GM12878 (cell line): Measurements from ENCODE around the gene ATXN1. TPM values are rescaled to one million over a fixed set of nuclear protein-coding genes. Genes with fewer than 3 reads are reported as not detected.

ENCODE experiments used
- ATAC-seq: fragments of 200-7000 bp; cut with Tn5 transposase; 3 replicates; pipeline ENCODE4 v1.9.1; 2020; ENCODE audit warnings: mild to moderate bottlenecking, moderate library complexity
- BruUV-seq: library from RNA; stranded (reverse); fragments of 400-500 nt; replicated peaks from 2 replicates; lab custom pipeline; 2021; lab: Mats Ljungman, UMichigan
- CTCF ChIA-PET: fragments of 300-600 bp; sonication (Branson Sonifier 250); formaldehyde crosslinking; extraction: SDS; loops from one replicate; lab custom pipeline; 2021; ENCODE audit warnings: inconsistent platforms; lab: Yijun Ruan, JAX
- POLR2A ChIA-PET: fragments of 350-600 bp; formaldehyde crosslinking; extraction: SDS; loops from one replicate; lab custom pipeline; 2021; ENCODE audit warnings: inconsistent platforms; lab: Charles Lee
- RAD21 ChIA-PET: fragments of 300-600 bp; sonication (Branson Sonifier 250); formaldehyde crosslinking; loops from one replicate; lab custom pipeline; 2023; ENCODE audit warnings: antibody characterized with exemption; ENCODE audit not compliant: unreplicated experiment; lab: Charles Lee
- SMC1A ChIA-PET: fragments of 300-600 bp; sonication (Branson Sonifier 250); formaldehyde crosslinking; loops from one replicate; lab custom pipeline; 2023; ENCODE audit not compliant: unreplicated experiment, uncharacterized antibody; lab: Charles Lee
- DNase-seq: peaks from one replicate; pipeline ENCODE4 v3.0.0-alpha.2; 2011; ENCODE audit warnings: low read depth, low spot score
- FAIRE-seq: peaks from 3 replicates; lab custom pipeline; 2011; peaks lifted over from hg19 to GRCh38; lab: Jason Lieb, UNC
- H2AFZ ChIP-seq: 2 replicates; pipeline ENCODE4 v1.6.0; 2011; ENCODE audit warnings: low read depth, low read length, control low read depth; ENCODE audit not compliant: control insufficient read depth
- H3K27ac ChIP-seq: 2 replicates; pipeline ENCODE4 v1.5.1; 2011; ENCODE audit warnings: control low read depth; ENCODE audit not compliant: control insufficient read depth, insufficient read depth
- H3K27me3 ChIP-seq, 2 experiments: replicated peaks in 1 of 2; 2 replicates each; pipeline versions ENCODE4 v1.6.0 to v1.6.1; 2011; ENCODE audit warnings: low read length in 1 of 2; ENCODE audit not compliant: control insufficient read depth in 2 of 2, insufficient read depth in 2 of 2
- H3K36me3 ChIP-seq, 2 experiments: 2 replicates each; pipeline ENCODE4 v1.5.1; 2011; ENCODE audit warnings: low read length in 1 of 2; ENCODE audit not compliant: control insufficient read depth in 2 of 2, insufficient read depth in 2 of 2
- H3K4me1 ChIP-seq: 2 replicates; pipeline ENCODE4 v1.6.1; 2011; ENCODE audit warnings: mild to moderate bottlenecking, low read length, moderate library complexity, mixed read lengths; ENCODE audit not compliant: control insufficient read depth, insufficient read depth
- H3K4me2 ChIP-seq: 2 replicates; pipeline ENCODE4 v1.6.0; 2011; ENCODE audit warnings: control low read depth; ENCODE audit not compliant: control insufficient read depth, insufficient read depth
- H3K4me3 ChIP-seq: fragments of 200-600 bp; sonication (generic); 2 replicates; pipeline ENCODE4 v1.5.1; 2016
- H3K79me2 ChIP-seq: 2 replicates; pipeline ENCODE4 v1.6.0; 2011; ENCODE audit warnings: low read length; ENCODE audit not compliant: control insufficient read depth, insufficient read depth
- H3K9ac ChIP-seq: 2 replicates; pipeline ENCODE4 v1.8.0; 2011; ENCODE audit warnings: low read length, control low read depth, mixed read lengths; ENCODE audit not compliant: control insufficient read depth, insufficient read depth
- H3K9me3 ChIP-seq: replicated peaks from 3 replicates; pipeline ENCODE4 v1.5.1; 2011; ENCODE audit warnings: mild to moderate bottlenecking, low read length; ENCODE audit not compliant: control insufficient read depth, insufficient read depth
- H4K20me1 ChIP-seq: 2 replicates; pipeline ENCODE4 v1.6.0; 2011; ENCODE audit not compliant: control insufficient read depth, insufficient read depth
- CHD2 ChIP-seq: IDR thresholded peaks from 2 replicates; pipeline ENCODE4 v1.6.1; 2011; ENCODE audit warnings: low read depth, low read length, improper control_type of control experiment, borderline replicate concordance
- CTCF ChIP-seq, 3 experiments: IDR thresholded peaks in 2 of 3; conservative IDR thresholded peaks in 1 of 3; 2 replicates each; pipeline ENCODE4 v1.5.1; 2011; ENCODE audit warnings: low read depth in 3 of 3, low read length in 3 of 3, mild to moderate bottlenecking in 3 of 3, control low read depth in 2 of 3, moderate library complexity in 2 of 3, inconsistent platforms in 1 of 3, mixed read lengths in 1 of 3; ENCODE audit not compliant: control insufficient read depth in 2 of 3, insufficient read depth in 1 of 3; ENCODE audit errors: extremely low read depth in 1 of 3
- JUNB ChIP-seq: IDR thresholded peaks from 2 replicates; pipeline ENCODE4 v1.6.1; 2016; ENCODE audit warnings: antibody characterized with exemption, mild to moderate bottlenecking
- JUND ChIP-seq: IDR thresholded peaks from 2 replicates; pipeline ENCODE4 v1.6.1; 2012; ENCODE audit warnings: low read depth, mild to moderate bottlenecking, low read length, improper control_type of control experiment, moderate library complexity
- MEF2B ChIP-seq: fragments of 450-650 bp; IDR thresholded peaks from 2 replicates; pipeline ENCODE4 v1.6.1; 2018; ENCODE audit warnings: mild to moderate bottlenecking, moderate library complexity; ENCODE audit not compliant: partially characterized antibody, poor library complexity, severe bottlenecking
- NR2F1 ChIP-seq: fragments of 450-650 bp; conservative IDR thresholded peaks from 2 replicates; pipeline ENCODE4 v1.6.1; 2017; ENCODE audit warnings: mild to moderate bottlenecking
- PKNOX1 ChIP-seq: fragments of 450-650 bp; IDR thresholded peaks from 2 replicates; pipeline ENCODE4 v1.6.1; 2016; ENCODE audit warnings: mild to moderate bottlenecking
- PML ChIP-seq: IDR thresholded peaks from 2 replicates; pipeline ENCODE4 v1.6.1; 2012; ENCODE audit warnings: low read length, inconsistent platforms
- RAD21 ChIP-seq: IDR thresholded peaks from 2 replicates; pipeline ENCODE4 v1.6.1; 2011; ENCODE audit warnings: mild to moderate bottlenecking, low read depth, low read length, moderate library complexity; ENCODE audit not compliant: insufficient read depth
- RBBP5 ChIP-seq: fragments of 200-600 bp; sonication (generic); conservative IDR thresholded peaks from 2 replicates; pipeline ENCODE4 v1.6.1; 2016
- SREBF1 ChIP-seq: IDR thresholded peaks from 2 replicates; pipeline ENCODE4 v1.6.1; 2012; ENCODE audit warnings: mild to moderate bottlenecking, low read length
- TBL1XR1 ChIP-seq: IDR thresholded peaks from 2 replicates; pipeline ENCODE4 v1.6.1; 2012; ENCODE audit warnings: low read depth, low read length, improper control_type of control experiment
- TCF12 ChIP-seq: IDR thresholded peaks from 2 replicates; pipeline ENCODE4 v1.6.1; 2011; ENCODE audit warnings: low read depth, mild to moderate bottlenecking, low read length
- USF2 ChIP-seq: IDR thresholded peaks from 2 replicates; pipeline ENCODE4 v1.6.1; 2011; ENCODE audit warnings: low read depth, low read length, improper control_type of control experiment, borderline replicate concordance
- WRNIP1 ChIP-seq: IDR thresholded peaks from 2 replicates; pipeline ENCODE4 v1.6.1; 2011; ENCODE audit warnings: low read depth, low read length, improper control_type of control experiment, borderline replicate concordance
- WGBS: methylation state at CpG from one replicate; pipeline ENCODE4 v1.1.6; 2016; ENCODE audit warnings: low lambda C conversion rate; ENCODE audit not compliant: insufficient replicate concordance, insufficient coverage; ENCODE audit errors: missing lambda C conversion rate; 5-methylcytosine and 5-hydroxymethylcytosine counted together
- in situ Hi-C: fragments of 300-500 bp; cut with MboI; formaldehyde crosslinking; loops from 9 replicates; pipeline ENCODE4 v1.14.3; 2018; ENCODE audit warnings: mixed read lengths
- intact Hi-C: fragments of 100-400 bp; cut with micrococcal nuclease; formaldehyde crosslinking; loops from one replicate; pipeline ENCODE4 v1.14.2; 2022; ENCODE audit not compliant: unreplicated experiment
- polyA plus RNA-seq, 11 experiments: library from polyadenylated mRNA; depleted of rRNA in 4 of 11; unstranded in 6 of 11; stranded (reverse) in 5 of 11; fragments of >200 nt; fragmentation: Nextera tagmentation in 4 of 11; fragmentation: Illumina TruSeq in 1 of 11; extraction: Ambion mirVana in 4 of 11; extraction: Trizol in 1 of 11; gene quantifications; 1 replicate in 1 of 11; 2 replicates in 10 of 11; pipeline versions ENCODE4 v1.2.1 to v1.2.3, GENCODE V29; 2011 to 2016; ENCODE audit warnings: inconsistent platforms in 2 of 11, missing spikeins in 2 of 11, low read depth in 1 of 11
- total RNA-seq, 4 experiments: library from RNA; depleted of rRNA in 3 of 4; stranded (reverse); fragments of >200 nt in 3 of 4; fragmentation: Illumina TruSeq in 1 of 4; extraction: Trizol in 1 of 4; gene quantifications; 2 replicates each; pipeline versions ENCODE4 v1.2.1 to v1.2.3, GENCODE V29; 2013 to 2021

ATXN1 gene
- total and polyA plus RNA-seq, 10 of the 15 experiments (the other 5 are each of a cell fraction or from before 2014, with no cell fraction given), result 12.2 to 51.2 (median 20.5) TPM

- in situ Hi-C loops (loop anchor here (5.0 kb wide), 2 partner anchors 48 to 122 kb away; no protein-coding TSS in a partner anchor), intact Hi-C loops (loop anchor here (1.0 to 5.0 kb wide), 6 partner anchors 32 to 292 kb away; partner anchors contain the start of gene ATXN1)
- WGBS, result 2% methylated on average over 2 of the region's 2 CpGs
- peak overlapping the region; percentile 90 for H3K27ac ChIP-seq
- peaks cover 4% of the 10 kb centered on the region; the same call in 2 of the 3 replicates for H3K9me3 ChIP-seq
- H3K4me3 ChIP-seq, result 0 out of 2 replicates have a peak overlapping the region, but pooled peaks have one; percentile 9
- H3K4me1 ChIP-seq, result peaks cover 64% of the 10 kb centered on the region
- H2AFZ ChIP-seq, result peak overlapping the region; percentile 25
- FAIRE-seq, result no peak
- POLR2A ChIA-PET, result interaction anchor here (0.6 to 13.5 kb wide), 19 partner anchors 9 to 291 kb away, joined by 3 to 256 read pairs (median 5); partner anchors contain the start of gene ATXN1
- RAD21 ChIA-PET, result interaction anchor here (0.6 to 14.4 kb wide), 37 partner anchors 10 to 292 kb away, joined by 3 to 215 read pairs (median 5); partner anchors contain the start of gene ATXN1
- H3K36me3 ChIP-seq, result peaks cover 0 to 9% of the 10 kb centered on the region in 2 experiments; a peak in 3 of 4 replicates
- DNase-seq, result no peak
- H4K20me1 ChIP-seq, result no peaks in the 10 kb centered on the region
- SMC1A ChIA-PET, result interaction anchor here (0.7 to 19.6 kb wide), 22 partner anchors 10 to 298 kb away, joined by 3 to 388 read pairs (median 20); partner anchors contain the start of gene ATXN1
- BruUV-seq, result TSS peak; percentile 3
- CTCF ChIA-PET, result interaction anchor here (0.7 to 9.9 kb wide), 24 partner anchors 10 to 300 kb away, joined by 3 to 155 read pairs (median 7); no protein-coding TSS in a partner anchor
- peaks cover 54% of the 10 kb centered on the region for H3K79me2 ChIP-seq
- H3K9ac ChIP-seq, result peak overlapping the region; percentile 74
- peak overlapping the region; percentile 83 for H3K4me2 ChIP-seq
- no peak; the same call in 1 of the 3 replicates for ATAC-seq
- no peaks in the 10 kb centered on the region for H3K27me3 ChIP-seq
- TF ChIP-seq JUNB (no peak), TCF12 (no peak), SREBF1 (no peak), CTCF (IDR thresholded peaks at IDR 0.05 in 2 of 3, conservative IDR thresholded peaks at IDR 0.05 in 1 of 3; ENCODE audit: control insufficient read depth in 2 of 3, extremely low read depth in 1 of 3, insufficient read depth in 1 of 3, low read depth in 3 of 3, low read length in 3 of 3) (no peak), USF2 (no peak), RBBP5 (no peak), CHD2 (no peak), PML (peak; percentile 11; the same call in 1 of the 2 replicates), RAD21 (0 out of 2 replicates have a peak, but pooled peaks have one; percentile 7), PKNOX1 (no peak), NR2F1 (peak; percentile 84), WRNIP1 (no peak), MEF2B (peak; percentile 82), JUND (no peak), TBL1XR1 (no peak)
These were observed 290.6 kb downstream of the ATXN1 start for GRCh38 chr6:16470502-16471221.
